ENCODE results near the gene MEGF6. TPM values are rescaled to one million over a fixed set of nuclear protein-coding genes. Genes with fewer than 3 reads are reported as not detected.
A peak's percentile ranks its signal among the peaks of the same experiment; 100 is the strongest.

MEGF6 gene
- total and polyA plus RNA-seq, 2 of the 8 experiments (the other 6 are each of a cell fraction or from before 2014, with no cell fraction given) = 4.1 to 14.8 TPM

- Histone ChIP-seq H3K4me1 (replicated peaks in 1 of 4; ENCODE audit: control insufficient read depth in 3 of 4, insufficient read depth in 4 of 4, low read length in 3 of 4) (no peaks in the 10 kb centered on the region), H2BK120ac (replicated peaks; ENCODE audit: low read depth, low read length) (no peak overlapping the region), H3K14ac (ENCODE audit: insufficient read length) (no peak overlapping the region), H4K20me1 (replicated peaks in 1 of 2; ENCODE audit: control insufficient read depth in 1 of 2, insufficient read depth in 2 of 2, low read length in 2 of 2) (peaks cover 0 to 5% of the 10 kb centered on the region in 2 experiments), H4K91ac (replicated peaks; ENCODE audit: insufficient read length, low read length) (no peak overlapping the region), H3K9ac (replicated peaks in 1 of 4; ENCODE audit: extremely low read depth in 1 of 4, low read depth in 3 of 4, low read length in 3 of 4) (no peak overlapping the region), H3K4me2 (ENCODE audit: insufficient read depth in 1 of 2, low read depth in 2 of 2, low read length in 2 of 2) (no peak overlapping the region), H3K9me3 (ENCODE audit: insufficient read depth in 2 of 2, low read depth in 1 of 2, low read length in 1 of 2) (no peaks in the 10 kb centered on the region), H3K79me1 (ENCODE audit: low read depth, low read length) (no peaks in the 10 kb centered on the region; the same call in 1 of the 2 replicates), H3K4ac (replicated peaks; ENCODE audit: insufficient read length, low read depth, low read length) (no peak overlapping the region), H2BK12ac (ENCODE audit: low read depth, low read length) (no peak overlapping the region), H3K4me3 (ENCODE audit: extremely low read depth in 1 of 4, insufficient read depth in 2 of 4, low read depth in 3 of 4, low read length in 4 of 4) (no peak overlapping the region), H4K8ac (ENCODE audit: extremely low read depth, insufficient read depth, low read length) (peak overlapping the region; percentile 51; the same call in 1 of the 2 replicates), H3K27me3 (replicated peaks in 1 of 4; ENCODE audit: control insufficient read depth in 3 of 4, extremely low read depth in 1 of 4, insufficient read depth in 3 of 4, low read length in 3 of 4) (no peaks in the 10 kb centered on the region), H3K27ac (ENCODE audit: low read depth, low read length) (no peak overlapping the region), H3K18ac (ENCODE audit: extremely low read depth, low read length) (no peak overlapping the region), H3K23ac (ENCODE audit: insufficient read length) (no peak overlapping the region), H2AFZ (ENCODE audit: low read length) (no peak overlapping the region), H2BK15ac (ENCODE audit: low read length) (no peak overlapping the region), H2AK5ac (ENCODE audit: low read depth, low read length) (no peak overlapping the region), H3K23me2 (ENCODE audit: low read depth, low read length) (no peaks in the 10 kb centered on the region), H2BK20ac (ENCODE audit: low read length) (no peak overlapping the region), H4K5ac (ENCODE audit: insufficient read length, low read depth, low read length) (no peak overlapping the region), H3K36me3 (ENCODE audit: control insufficient read depth in 2 of 4, insufficient read depth in 4 of 4, low read length in 3 of 4) (no peaks in the 10 kb centered on the region), H2BK5ac (ENCODE audit: low read depth, low read length) (no peak overlapping the region), H3K79me2 (ENCODE audit: control insufficient read depth in 1 of 2, insufficient read depth in 2 of 2, low read length in 2 of 2) (no peaks in the 10 kb centered on the region), H3K56ac (replicated peaks; ENCODE audit: insufficient read length, low read depth, low read length) (no peak overlapping the region)
- POLR2A ChIA-PET (ENCODE audit: partially characterized antibody) = no interaction called here
- FAIRE-seq (no peak), DNase-seq (ENCODE audit: low read depth in 1 of 2, low spot score in 2 of 2) (no peak)
- WGBS, 2 experiments (ENCODE audit: extremely low coverage in 1 of 2, insufficient coverage in 1 of 2, insufficient read length in 1 of 2, insufficient replicate concordance in 2 of 2, low coverage in 1 of 2, low lambda C conversion rate in 2 of 2, missing lambda C conversion rate in 1 of 2) = 94% methylated on average over 5 of the region's 11 CpGs; no CpG with 5 or more reads in 1 of the 2 experiments
- CTCF ChIA-PET (ENCODE audit: partially characterized antibody) = interaction anchor here (1.3 to 10.5 kb wide), 4 partner anchors 12 to 65 kb away, joined by 3 to 73 read pairs (median 5); no protein-coding TSS in a partner anchor
- TF ChIP-seq ATF2 (IDR thresholded peaks at IDR 0.05; ENCODE audit: low read length) (no peak), USF2 (IDR thresholded peaks at IDR 0.05; ENCODE audit: low read length) (no peak), TBP (IDR thresholded peaks at IDR 0.05; ENCODE audit: low read depth, low read length) (no peak), BCL11A (IDR thresholded peaks at IDR 0.05; ENCODE audit: low read depth in 2 of 2, low read length in 2 of 2) (no peak), CREB1 (IDR thresholded peaks at IDR 0.05) (no peak), BRCA1 (IDR thresholded peaks at IDR 0.05; ENCODE audit: low read depth, low read length) (no peak), TCF12 (IDR thresholded peaks at IDR 0.05; ENCODE audit: low read depth, low read length) (no peak), TAF1 (IDR thresholded peaks at IDR 0.05; ENCODE audit: low read depth, low read length) (no peak), CHD2 (IDR thresholded peaks at IDR 0.05; ENCODE audit: low read length) (no peak), RXRA (IDR thresholded peaks at IDR 0.05; ENCODE audit: insufficient read depth, low read depth, low read length) (no peak), CBX8 (IDR thresholded peaks at IDR 0.05; ENCODE audit: borderline replicate concordance, low read depth, low read length) (no peak), GTF2F1 (IDR thresholded peaks at IDR 0.05; ENCODE audit: borderline replicate concordance, low read depth, low read length) (no peak), NANOG (IDR thresholded peaks at IDR 0.05; ENCODE audit: insufficient read depth, low read depth, low read length, poor library complexity, severe bottlenecking) (no peak)
Observed at GRCh38 chr1:3553940-3554223, 57.4 kb downstream of the MEGF6 start.

Measured in H1 (cell line).